ENCODE measurements around the gene DTX3. TPM values are rescaled to one million over a fixed set of nuclear protein-coding genes. Genes with fewer than 3 reads are reported as not detected.

The DTX3 gene
- total RNA-seq, 1 donor from 2014 or later: 27.3 TPM

GRCh38 chr12:57591782-57592325, 12.8 kb upstream of the DTX3 start:
- no peak for DNase-seq (ENCODE audit: low read depth)
- no peaks in the 10 kb centered on the region for H3K27me3 ChIP-seq (ENCODE audit: control insufficient read depth, insufficient read depth, low read length)
- no peak for TF ChIP-seq CTCF (IDR thresholded peaks at IDR 0.05; ENCODE audit: insufficient read depth, low read length, poor library complexity, severe bottlenecking)
- peak overlapping the region; percentile 96 for H3K4me3 ChIP-seq (ENCODE audit: low read depth, low read length)
- H3K36me3 ChIP-seq (ENCODE audit: control insufficient read depth, insufficient read depth, low read length): peaks cover 1% of the 10 kb centered on the region

- H3K4me3 ChIP-seq (ENCODE audit: low read depth, low read length): no peak overlapping the region
- no peak for DNase-seq (ENCODE audit: low read depth)
- H3K27me3 ChIP-seq (ENCODE audit: control insufficient read depth, insufficient read depth, low read length): no peaks in the 10 kb centered on the region
- H3K36me3 ChIP-seq (ENCODE audit: control insufficient read depth, insufficient read depth, low read length): peaks cover 2% of the 10 kb centered on the region
- no peak for TF ChIP-seq CTCF (IDR thresholded peaks at IDR 0.05; ENCODE audit: insufficient read depth, low read length, poor library complexity, severe bottlenecking)
Observed at GRCh38 chr12:57592551-57593165, 12.0 kb upstream of the DTX3 start.

DNA sequence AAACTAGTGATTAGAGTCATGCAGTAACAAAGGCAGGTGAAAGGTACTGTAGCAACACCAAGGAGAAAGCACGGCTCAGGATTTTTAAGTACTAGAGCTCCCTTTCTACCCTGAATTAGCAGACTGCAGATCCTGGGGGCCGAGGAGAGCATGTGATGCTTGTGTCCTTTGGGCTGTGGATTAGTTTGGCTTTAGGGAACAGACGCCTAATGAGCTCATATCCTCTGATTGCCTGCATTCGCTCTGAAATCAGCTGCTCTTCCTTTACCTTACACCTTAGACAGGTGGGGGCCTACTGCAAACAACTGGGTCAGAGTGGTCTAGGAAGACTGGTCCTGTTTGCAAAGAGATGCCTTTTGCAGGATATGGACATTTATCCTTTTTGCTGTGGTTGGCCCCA, 11.4 kb upstream of the DTX3 start:
- peaks cover 2% of the 10 kb centered on the region for H3K36me3 ChIP-seq (ENCODE audit: control insufficient read depth, insufficient read depth, low read length)
- TF ChIP-seq CTCF (IDR thresholded peaks at IDR 0.05; ENCODE audit: insufficient read depth, low read length, poor library complexity, severe bottlenecking): no peak
- no peak for DNase-seq (ENCODE audit: low read depth)

GRCh38 chr12:57600395-57600794, 4.2 kb upstream of the DTX3 start:
- no peaks in the 10 kb centered on the region for H3K27me3 ChIP-seq (ENCODE audit: control insufficient read depth, insufficient read depth, low read length)
- no peak for TF ChIP-seq CTCF (IDR thresholded peaks at IDR 0.05; ENCODE audit: insufficient read depth, low read length, poor library complexity, severe bottlenecking)
- DNase-seq (ENCODE audit: low read depth): no peak
- H3K36me3 ChIP-seq (ENCODE audit: control insufficient read depth, insufficient read depth, low read length): peaks cover 2% of the 10 kb centered on the region
- H3K4me3 ChIP-seq (ENCODE audit: low read depth, low read length): no peak overlapping the region

More for the DNA sequence above, 11.4 kb upstream of the DTX3 start:
- H3K4me3 ChIP-seq (ENCODE audit: low read depth, low read length): no peak overlapping the region
- H3K27me3 ChIP-seq (ENCODE audit: control insufficient read depth, insufficient read depth, low read length): no peaks in the 10 kb centered on the region

DNA sequence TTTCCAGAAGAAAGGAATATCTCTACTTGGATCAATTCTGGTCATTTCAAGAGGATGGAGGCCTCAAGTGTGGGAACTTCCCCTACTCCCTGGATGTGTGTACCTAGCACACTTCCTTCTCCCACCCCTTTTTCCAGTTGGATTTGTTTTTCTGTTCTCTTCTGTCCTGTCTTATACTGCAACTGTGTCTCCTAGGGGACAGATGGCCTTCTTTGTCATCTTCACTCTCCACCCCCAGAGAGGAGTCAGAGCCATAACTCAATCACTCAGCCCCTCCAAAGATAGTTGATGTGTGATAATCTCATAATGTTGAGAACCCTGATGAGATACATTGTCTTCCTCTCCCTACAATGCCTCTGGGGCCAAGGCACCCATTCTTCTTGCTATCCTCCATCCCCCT, 2.1 kb upstream of the DTX3 start:
- H3K36me3 ChIP-seq (ENCODE audit: control insufficient read depth, insufficient read depth, low read length): no peaks in the 10 kb centered on the region

More for the DNA sequence above, 2.1 kb upstream of the DTX3 start:
- no peak for DNase-seq (ENCODE audit: low read depth)
- no peak overlapping the region for H3K4me3 ChIP-seq (ENCODE audit: low read depth, low read length)
- TF ChIP-seq CTCF (IDR thresholded peaks at IDR 0.05; ENCODE audit: insufficient read depth, low read length, poor library complexity, severe bottlenecking): no peak
- H3K27me3 ChIP-seq (ENCODE audit: control insufficient read depth, insufficient read depth, low read length): no peaks in the 10 kb centered on the region
